ENCODE results near the gene SLX4IP. TPM values are rescaled to one million over a fixed set of nuclear protein-coding genes. Genes with fewer than 3 reads are reported as not detected.

Gene SLX4IP
- total and polyA plus RNA-seq, 2 of the 13 experiments (the other 11 are each of a cell fraction or from before 2014, with no cell fraction given) = 3.6 to 7.3 TPM

- TF ChIP-seq ZNF263 (CRISPR knock-in tag; IDR thresholded peaks at IDR 0.05) (no peak), ZBTB37 (CRISPR knock-in tag; IDR thresholded peaks at IDR 0.05) (no peak), SSRP1 (CRISPR knock-in tag; IDR thresholded peaks at IDR 0.05) (no peak), MTA3 (CRISPR knock-in tag; IDR thresholded peaks at IDR 0.05) (no peak), ZNF12 (CRISPR knock-in tag; IDR thresholded peaks at IDR 0.05) (peak; percentile 97), CCDC6 (CRISPR knock-in tag; IDR thresholded peaks at IDR 0.05) (no peak), MEF2D (CRISPR knock-in tag; IDR thresholded peaks at IDR 0.05) (no peak), CEBPZ (IDR thresholded peaks at IDR 0.05; ENCODE audit: low read length) (no peak), SAP130 (CRISPR knock-in tag; IDR thresholded peaks at IDR 0.05; ENCODE audit: low read depth) (peak; percentile 45; the same call in 1 of the 2 replicates), ZNF160 (CRISPR knock-in tag; IDR thresholded peaks at IDR 0.05) (no peak), ZNF670 (CRISPR knock-in tag; IDR thresholded peaks at IDR 0.05; ENCODE audit: borderline replicate concordance) (0 out of 2 replicates have a peak, but pooled peaks have one; percentile 52), ZBTB40 (IDR thresholded peaks at IDR 0.05) (no peak), ZBTB40 (CRISPR knock-in tag; IDR thresholded peaks at IDR 0.05) (no peak), MED8 (CRISPR knock-in tag; IDR thresholded peaks at IDR 0.05; ENCODE audit: insufficient replicate concordance) (no peak)
Observed at GRCh38 chr20:10463622-10464021, 28.5 kb downstream of the SLX4IP start (continued).
